HG03378 (cell line): ENCODE measurements around the gene SMIM24.
"Not testable (repeated sequence)": the region's sequence is repeated elsewhere in the genome, so short reads cannot be mapped to it uniquely, and the experiment has no call there.

Source experiments
- ATAC-seq: cut with Tn5 transposase; IDR thresholded peaks from one replicate; pipeline ENCODE4 v1.9.1; 2021; ENCODE audit warnings: mild to moderate bottlenecking, moderate library complexity; ENCODE audit not compliant: unreplicated experiment

The SMIM24 gene

DNA sequence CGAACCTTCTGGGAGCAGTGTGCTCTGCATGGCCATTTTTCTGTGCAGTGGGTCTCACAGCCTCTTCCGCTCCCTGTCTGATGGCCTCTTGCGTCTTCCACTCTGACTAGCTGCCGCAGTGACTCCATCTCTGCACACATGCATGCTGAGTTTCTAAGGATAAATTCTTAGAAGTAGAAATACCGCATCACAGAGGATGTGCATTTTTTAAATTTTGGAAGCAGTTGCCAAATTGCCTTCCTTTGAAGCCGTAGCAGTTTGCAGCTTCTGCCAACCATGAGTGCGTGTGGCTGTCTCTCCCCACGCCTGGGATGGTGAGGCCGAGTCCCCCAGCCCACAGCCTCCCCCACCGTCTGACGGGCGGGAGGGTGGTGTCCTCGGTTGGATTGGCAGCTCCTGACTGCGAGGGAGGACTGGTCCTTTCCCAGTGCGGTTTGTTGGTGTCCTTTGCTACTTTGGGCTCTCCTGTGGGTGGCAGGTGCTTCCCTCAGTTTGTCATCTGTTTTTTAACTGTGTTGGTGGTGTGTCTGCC is 35.6 kb upstream of the SMIM24 start:
- ATAC-seq: no peak

DNA sequence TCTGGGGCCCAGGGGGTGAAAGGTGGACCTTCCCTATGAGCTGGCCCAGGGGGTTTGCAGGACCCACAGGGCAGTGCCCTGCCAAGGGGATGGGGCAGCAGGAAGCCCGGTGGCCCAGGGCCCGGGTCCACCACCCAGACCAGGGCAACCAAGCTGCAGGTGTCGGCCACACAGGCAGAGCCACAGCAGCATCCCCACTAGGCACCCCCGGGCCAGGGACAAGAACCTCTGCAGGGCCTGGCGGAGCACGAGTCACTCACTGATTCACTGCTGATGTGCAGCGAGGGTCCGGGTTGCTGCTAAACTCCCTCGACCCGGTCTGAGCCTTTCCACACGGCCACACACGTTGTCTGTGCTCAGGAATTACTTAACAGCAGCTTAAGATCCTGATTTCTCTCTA is 34.6 kb upstream of the SMIM24 start:
- no peak for ATAC-seq

DNA sequence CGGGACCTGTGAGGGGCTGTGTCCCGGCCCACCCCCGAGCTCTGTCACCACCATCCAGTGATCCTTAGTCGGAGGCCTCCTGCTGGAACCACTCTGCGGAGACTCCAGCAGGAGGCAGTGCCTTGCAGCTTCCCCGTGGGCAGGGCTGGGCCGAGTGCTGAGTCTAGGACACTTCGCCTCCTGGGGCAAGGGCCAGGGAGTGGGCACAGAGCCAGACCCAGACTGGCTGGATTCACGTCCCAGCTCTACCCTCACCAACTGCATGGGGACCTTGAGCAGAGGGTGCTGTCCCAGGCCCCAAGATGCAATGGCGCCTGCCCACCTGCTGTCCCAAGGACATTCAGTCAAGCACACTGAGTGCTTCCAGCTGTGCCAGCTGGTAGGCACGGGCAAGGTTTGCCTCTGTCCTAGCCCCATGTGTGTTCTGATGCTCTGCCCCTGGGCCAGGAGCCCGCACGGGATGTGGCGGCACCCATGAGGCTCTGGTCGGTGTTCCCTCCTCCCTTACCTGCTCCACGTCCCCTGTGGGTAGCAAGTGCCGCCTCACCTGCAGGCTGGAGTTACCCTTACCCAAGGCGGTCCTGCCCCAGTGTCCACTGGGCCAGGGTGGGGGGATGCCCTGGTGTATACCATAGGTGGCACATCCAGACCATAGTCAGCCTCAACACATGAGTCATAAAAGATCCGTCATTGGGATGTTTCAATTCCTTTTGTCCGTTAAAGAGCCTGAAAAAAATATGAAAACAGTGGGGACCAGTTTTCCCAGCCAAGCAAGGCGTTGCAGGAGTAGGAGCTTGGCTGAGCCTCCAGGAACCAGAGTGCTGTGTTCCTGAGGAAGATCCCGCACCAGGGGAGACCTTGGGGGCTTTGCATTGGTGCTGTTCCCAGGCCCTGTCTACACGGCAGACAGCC is 33.2 kb upstream of the SMIM24 start:
- no peak for ATAC-seq

GRCh38 chr19:3512562-3513228 is 32.4 kb upstream of the SMIM24 start:
- ATAC-seq: no peak

- no peak for ATAC-seq
Observed at GRCh38 chr19:3511506-3512251, 31.4 kb upstream of the SMIM24 start.

GRCh38 chr19:3510727-3511126 is 30.4 kb upstream of the SMIM24 start:
- ATAC-seq: no peak

DNA sequence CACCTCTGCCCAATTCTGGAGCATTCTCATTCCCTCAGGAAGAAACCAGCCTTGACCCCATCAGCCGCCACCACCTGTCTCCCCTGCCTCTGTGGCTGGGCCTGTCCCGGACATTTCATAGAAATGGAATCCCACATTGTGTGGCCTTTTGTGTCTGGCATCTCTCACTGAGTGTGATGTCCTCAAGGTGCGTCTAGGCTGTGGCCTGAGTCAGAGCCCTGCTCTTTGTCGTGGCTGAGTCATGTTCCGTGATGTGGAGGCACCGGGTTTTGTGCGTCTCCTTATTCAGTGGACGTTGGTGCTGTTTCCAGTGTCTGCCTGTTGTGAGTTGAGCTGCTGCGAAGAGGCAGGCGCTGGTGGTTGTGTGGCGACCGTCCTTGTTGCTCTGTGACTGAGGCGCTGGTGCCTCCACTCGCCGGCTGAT is 29.3 kb upstream of the SMIM24 start:
- no peak for ATAC-seq

GRCh38 chr19:3508771-3509535 is 28.6 kb upstream of the SMIM24 start:
- ATAC-seq: no peak

DNA sequence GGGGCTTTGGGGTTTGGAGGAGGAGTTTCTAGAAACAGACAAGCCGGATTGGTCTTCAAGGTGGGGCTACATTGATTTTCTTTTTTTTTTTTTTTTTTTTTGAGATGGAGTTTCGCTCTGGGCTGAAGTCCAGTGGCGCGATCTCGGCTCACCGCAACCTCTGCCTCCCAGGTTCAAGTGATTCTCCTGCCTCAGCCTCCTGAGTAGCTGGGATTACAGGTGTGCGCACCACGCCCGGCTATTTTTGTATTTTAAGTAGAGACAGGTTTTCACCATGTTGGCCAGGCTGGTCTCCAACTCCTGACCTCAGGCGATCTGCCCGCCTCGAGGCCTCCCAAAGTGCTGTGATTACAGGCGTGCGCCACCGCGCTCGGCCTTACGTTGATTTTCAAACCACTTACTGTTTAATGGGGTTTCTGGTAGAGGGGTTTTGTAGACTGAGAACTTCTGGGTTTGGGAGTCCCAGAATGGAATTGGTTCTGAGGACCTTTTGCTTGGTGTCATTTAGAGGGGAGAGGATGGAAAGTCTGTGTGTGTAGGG is 27.9 kb upstream of the SMIM24 start:
- ATAC-seq: not testable (repeated sequence)

DNA sequence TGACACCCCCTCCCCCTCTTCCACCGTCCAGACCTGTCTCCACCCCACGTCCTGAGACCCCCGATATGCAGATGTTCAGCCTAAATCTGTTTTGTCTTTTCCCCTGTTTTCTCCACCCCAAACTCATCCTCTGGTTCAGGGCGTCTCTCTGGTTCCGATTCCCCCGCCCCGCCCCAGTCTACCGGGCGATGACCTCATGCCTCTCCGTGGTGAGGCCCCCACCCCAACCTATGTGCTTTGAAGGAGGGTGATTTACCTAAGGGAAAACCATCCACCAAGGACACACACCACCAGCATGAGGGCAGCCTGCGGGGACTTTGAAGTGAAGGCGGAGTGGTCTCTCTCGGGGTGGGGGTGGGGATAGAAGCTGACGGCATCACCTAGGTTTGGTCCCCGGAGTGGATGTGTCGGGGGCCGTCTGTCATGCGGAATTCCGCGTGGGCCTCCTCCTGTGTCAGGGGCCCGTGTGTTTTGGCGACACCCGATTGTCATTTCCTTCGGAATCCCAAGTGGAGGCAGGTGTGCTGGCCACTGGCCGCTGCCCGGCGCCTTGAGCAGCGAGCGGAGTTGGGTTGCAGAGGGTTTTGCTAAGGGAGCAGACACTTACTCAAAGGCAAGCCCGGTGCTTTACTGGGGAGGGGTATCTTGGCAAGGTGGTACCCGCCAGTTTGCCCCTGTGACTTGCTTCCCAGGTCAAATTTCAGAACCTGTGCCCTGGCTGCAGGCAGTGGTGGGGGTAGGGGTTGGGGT is 27.2 kb upstream of the SMIM24 start:
- ATAC-seq: no peak

DNA sequence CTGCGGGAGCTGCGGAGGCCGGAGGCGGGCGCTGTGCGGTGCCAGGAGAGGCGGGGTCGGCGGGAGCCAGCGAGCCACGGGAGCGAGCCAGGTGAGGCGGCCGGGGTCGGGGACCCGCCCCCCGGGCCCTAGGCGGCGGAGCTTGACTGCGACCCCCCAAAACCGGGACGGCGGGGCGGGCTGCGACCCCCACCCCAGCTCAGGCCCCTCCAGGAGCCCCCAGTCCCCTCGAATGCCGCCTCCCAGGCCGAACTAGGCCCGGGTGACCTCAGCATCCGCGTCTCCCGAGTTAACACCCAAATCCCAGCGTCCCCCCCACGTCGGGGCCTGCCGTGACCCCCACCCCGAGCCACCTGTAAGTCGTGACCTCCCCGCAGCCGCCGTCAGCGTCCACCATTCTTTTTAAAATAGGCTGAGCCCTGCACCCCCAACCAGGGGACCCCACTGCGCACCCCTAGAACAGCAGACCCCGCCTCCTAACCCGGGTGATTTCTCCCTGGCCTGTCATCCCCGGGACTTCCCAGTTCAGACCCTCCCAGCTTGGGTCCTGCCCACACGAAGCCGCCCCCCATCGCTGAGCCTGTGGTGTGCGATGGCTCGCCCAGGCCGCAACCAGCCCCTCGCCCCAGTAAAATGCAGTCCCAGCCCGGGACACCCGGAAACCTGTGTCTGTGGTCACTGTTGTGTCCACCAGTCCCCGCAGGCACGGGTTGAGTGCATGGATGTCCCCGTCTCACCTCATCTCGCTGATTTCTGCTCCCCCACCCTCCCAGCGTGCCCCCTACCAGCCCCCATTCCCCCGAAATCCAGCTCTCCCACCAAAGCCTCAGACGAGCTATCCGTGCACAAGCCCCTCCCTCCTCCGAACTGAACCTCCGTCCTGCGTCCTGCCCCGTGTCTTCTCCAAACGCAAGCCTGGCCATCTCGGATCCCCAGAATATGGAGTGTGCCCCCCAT is 26.3 kb upstream of the SMIM24 start:
- peak; percentile 21 for ATAC-seq

- ATAC-seq: peak; percentile 76
Observed at GRCh38 chr19:3505598-3506383, 25.5 kb upstream of the SMIM24 start, which contains the start of gene FZR1. Gene FZR1 (plus strand): TSS chr19:3506311. CDS start chr19:3522990, 16,679 bp downstream.

- ATAC-seq: no peak
Observed at GRCh38 chr19:3504735-3505134, 24.4 kb upstream of the SMIM24 start.

- no peak for ATAC-seq
Observed at GRCh38 chr19:3503036-3503572, 22.8 kb upstream of the SMIM24 start.

GRCh38 chr19:3501780-3502179 is 21.5 kb upstream of the SMIM24 start:
- no peak for ATAC-seq

- peak; percentile 70 for ATAC-seq
Observed at GRCh38 chr19:3500429-3501101, 20.2 kb upstream of the SMIM24 start, which contains the start of gene DOHH. Gene DOHH (minus strand): TSS chr19:3500674. CDS start chr19:3496814, 3,860 bp downstream.
